BJ (cell line): Measurements from ENCODE around the gene RAD51B. TPM values are rescaled to one million over a fixed set of nuclear protein-coding genes. Genes with fewer than 3 reads are reported as not detected.

Source experiments
- CTCF ChIA-PET: fragments of 350-600 bp; formaldehyde crosslinking; extraction: SDS; loops from one replicate; lab custom pipeline; 2021; ENCODE audit warnings: antibody characterized with exemption, inconsistent platforms; lab: Yijun Ruan, JAX
- POLR2A ChIA-PET: fragments of 300-600 bp; sonication (Branson Sonifier 250); formaldehyde crosslinking; extraction: SDS; loops from one replicate; lab custom pipeline; 2021; ENCODE audit warnings: antibody characterized with exemption; lab: Charles Lee
- DNase-seq: peaks from one replicate; pipeline ENCODE4 v3.0.0-alpha.2; 2011; ENCODE audit warnings: low read depth
- H3K27me3 ChIP-seq: 2 replicates; pipeline ENCODE4 v1.6.0; 2011; ENCODE audit warnings: low read length; ENCODE audit not compliant: control insufficient read depth, insufficient read depth
- H3K36me3 ChIP-seq: 2 replicates; pipeline ENCODE4 v1.5.1; 2011; ENCODE audit warnings: low read length; ENCODE audit not compliant: control insufficient read depth, insufficient read depth
- H3K4me3 ChIP-seq: 2 replicates; pipeline ENCODE4 v1.5.1; 2011; ENCODE audit warnings: low read depth, mild to moderate bottlenecking, control low read depth, low read length
- CTCF ChIP-seq: IDR thresholded peaks from 2 replicates; pipeline ENCODE4 v1.5.1; 2011; ENCODE audit warnings: low read depth, mild to moderate bottlenecking, control low read depth, inconsistent platforms, low read length, moderate library complexity; ENCODE audit not compliant: insufficient read depth
- polyA plus RNA-seq: library from polyadenylated mRNA; depleted of rRNA; stranded (reverse); fragments of >200 nt; gene quantifications from 2 replicates; pipeline ENCODE4 v1.2.3, GENCODE V29; 2011; rRNA removed
- small RNA-seq: library from RNA; depleted of rRNA; stranded (forward); fragments of <200 nt; gene quantifications from one replicate; pipeline ENCODE3, GENCODE V24; 2012; ENCODE audit warnings: low replicate concordance, low read depth; ENCODE audit not compliant: insufficient read length

RAD51B gene
- polyA plus RNA-seq, 1 experiment = 5.6 TPM

- ChIA-PET POLR2A (interaction anchor here (0.6 kb wide), 1 partner anchor 12 kb away, joined by 4 read pairs; no protein-coding TSS in a partner anchor), CTCF (interaction anchor here (0.7 to 2.0 kb wide), 3 partner anchors 12 to 61 kb away, joined by 3 to 8 read pairs (median 4); no protein-coding TSS in a partner anchor)
- TF ChIP-seq CTCF = no peak
- H3K27me3 ChIP-seq = no peaks in the 10 kb centered on the region
- peak; percentile 94 for DNase-seq
- H3K4me3 ChIP-seq = no peak overlapping the region
- H3K36me3 ChIP-seq = no peaks in the 10 kb centered on the region
Measured at GRCh38 chr14:68774771-68775613, 955.4 kb downstream of the RAD51B start.

- Histone ChIP-seq H3K27me3 (no peaks in the 10 kb centered on the region), H3K36me3 (no peaks in the 10 kb centered on the region), H3K4me3 (no peak overlapping the region)
- DNase-seq = no peak
- TF ChIP-seq CTCF = 0 out of 2 replicates have a peak, but pooled peaks have one; percentile 2
- ChIA-PET CTCF (interaction anchor here (1.1 to 2.0 kb wide), 2 partner anchors 14 to 62 kb away, joined by 4 to 8 read pairs; no protein-coding TSS in a partner anchor), POLR2A (no interaction called here)
Measured at GRCh38 chr14:68775614-68776126, 956.1 kb downstream of the RAD51B start.

- POLR2A ChIA-PET = no interaction called here
Measured at GRCh38 chr14:68777644-68778043, 958.1 kb downstream of the RAD51B start.

More at GRCh38 chr14:68777644-68778043, 958.1 kb downstream of the RAD51B start:
- Histone ChIP-seq H3K4me3 (no peak overlapping the region), H3K27me3 (no peaks in the 10 kb centered on the region), H3K36me3 (no peaks in the 10 kb centered on the region)
- CTCF ChIA-PET = interaction anchor here (1.7 kb wide), 1 partner anchor 19 kb away, joined by 4 read pairs; no protein-coding TSS in a partner anchor
- no peak for TF ChIP-seq CTCF
- no peak for DNase-seq

Small RNA genes lying within 50 kb of the gene (small RNA-seq; reads per million reads assigned to genes)
- gene RN7SL108P (not detected), gene RN7SL706P (not detected), gene RNU6-921P (not detected)

Other genes starting within 250 kb of the RAD51B start
- gene PIGH, start 219.5 kb upstream of the RAD51B start, polyA plus RNA-seq = 18.3 and 19.0 TPM in 2 replicates
- gene ARG2, start 199.9 kb upstream of the RAD51B start, polyA plus RNA-seq = 7.0 and 7.7 TPM in 2 replicates
- gene VTI1B, start 145.1 kb upstream of the RAD51B start, polyA plus RNA-seq = 66.2 and 94.0 TPM in 2 replicates
- gene RDH11, start 124.0 kb upstream of the RAD51B start, polyA plus RNA-seq = 73.5 and 80.3 TPM in 2 replicates
- gene RDH12, start 117.9 kb upstream of the RAD51B start, polyA plus RNA-seq = not detected in 2 replicates
- 11.7 and 14.2 TPM in 2 replicates for gene ZFYVE26, start 3.2 kb upstream of the RAD51B start, polyA plus RNA-seq